Common myeloid progenitor, CD34-positive (primary cell): Measurements from ENCODE around the gene STAM2.

Experiments used
- CTCF ChIA-PET: fragments of 350-600 bp; sonication (Branson Sonifier 250); formaldehyde crosslinking; loops from one replicate; lab custom pipeline; 2021; ENCODE audit warnings: antibody characterized with exemption; lab: Charles Lee
- POLR2A ChIA-PET: fragments of 350-600 bp; sonication (Branson Sonifier 250); formaldehyde crosslinking; loops from one replicate; lab custom pipeline; 2021; ENCODE audit warnings: antibody characterized with exemption; lab: Charles Lee
- DNase-seq, 3 donors: peaks; one replicate each; pipeline versions ENCODE4 v3.0.0 to v3.0.0-alpha.2; 2013
- H3K27ac ChIP-seq, 2 experiments: 1 replicate in 1 of 2; 2 replicates in 1 of 2; pipeline ENCODE4 v1.7.0; 2013; ENCODE audit warnings: inconsistent platforms in 2 of 2, low read length in 2 of 2, mild to moderate bottlenecking in 2 of 2, low read depth in 1 of 2, moderate library complexity in 1 of 2; ENCODE audit not compliant: severe bottlenecking in 2 of 2, insufficient read depth in 1 of 2, poor library complexity in 1 of 2
- H3K27me3 ChIP-seq, 5 experiments: replicated peaks in 2 of 5; 1 replicate in 3 of 5; 2 replicates in 2 of 5; pipeline versions ENCODE4 v1.6.1 to v1.7.0; 2013; ENCODE audit warnings: low read length in 4 of 5, mild to moderate bottlenecking in 2 of 5, moderate library complexity in 2 of 5, inconsistent platforms in 1 of 5; ENCODE audit not compliant: insufficient read depth in 5 of 5, control insufficient read depth in 4 of 5
- H3K36me3 ChIP-seq, 4 experiments: 1 replicate in 2 of 4; 2 replicates in 2 of 4; pipeline versions ENCODE4 v1.6.1 to v1.7.0; 2013; ENCODE audit warnings: low read length in 3 of 4, control low read depth in 1 of 4, mild to moderate bottlenecking in 1 of 4; ENCODE audit not compliant: control insufficient read depth in 4 of 4, insufficient read depth in 4 of 4
- H3K4me1 ChIP-seq, 4 experiments: 1 replicate in 3 of 4; 2 replicates in 1 of 4; pipeline versions ENCODE4 v1.6.1 to v1.7.1; 2013; ENCODE audit warnings: low read length in 3 of 4, mild to moderate bottlenecking in 3 of 4, control low read depth in 1 of 4, inconsistent platforms in 1 of 4, moderate library complexity in 1 of 4; ENCODE audit not compliant: control insufficient read depth in 4 of 4, insufficient read depth in 4 of 4; ENCODE audit errors: control extremely low read depth in 1 of 4
- H3K4me3 ChIP-seq, 7 experiments: 1 replicate in 4 of 7; 2 replicates in 3 of 7; pipeline versions ENCODE4 v1.5.1 to v1.7.0; 2013; ENCODE audit warnings: mild to moderate bottlenecking in 7 of 7, low read length in 6 of 7, moderate library complexity in 6 of 7, inconsistent platforms in 2 of 7, low read depth in 2 of 7, control low read depth in 1 of 7; ENCODE audit not compliant: insufficient read depth in 4 of 7, control insufficient read depth in 1 of 7; ENCODE audit errors: extremely low read depth in 1 of 7
- H3K9me3 ChIP-seq, 5 experiments: 1 replicate in 4 of 5; 2 replicates in 1 of 5; pipeline versions ENCODE4 v1.6.1 to v1.7.1; 2013; ENCODE audit warnings: low read length in 4 of 5, mild to moderate bottlenecking in 2 of 5, inconsistent platforms in 1 of 5, low read depth in 1 of 5, moderate library complexity in 1 of 5; ENCODE audit not compliant: control insufficient read depth in 4 of 5, insufficient read depth in 2 of 5; ENCODE audit errors: control extremely low read depth in 1 of 5
- WGBS: methylation state at CpG from one replicate; pipeline ENCODE4 v1.1.5; 2013; ENCODE audit not compliant: insufficient coverage; 5-methylcytosine and 5-hydroxymethylcytosine counted together

The STAM2 gene

DNA sequence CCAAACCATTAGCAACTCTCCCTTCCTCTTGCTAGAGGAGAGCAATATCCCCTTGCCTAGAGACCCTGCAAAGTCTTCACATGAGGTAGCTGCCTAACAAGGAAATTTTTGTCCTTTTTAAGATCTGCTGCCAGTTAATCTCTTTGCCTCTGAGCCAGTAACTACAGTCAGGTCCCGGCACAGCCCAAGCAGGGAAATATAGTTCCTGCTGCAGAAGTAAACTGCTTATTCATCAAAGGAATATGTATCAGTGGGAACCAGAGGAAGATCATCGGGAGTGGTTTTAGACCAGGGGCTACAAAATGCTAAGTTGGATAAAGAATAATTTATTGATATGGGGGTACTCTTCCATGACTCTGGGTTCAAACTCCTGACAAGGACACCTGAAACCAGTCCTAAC lies 107.3 kb downstream of the STAM2 start:
- Histone ChIP-seq H3K27me3 (no peaks in the 10 kb centered on the region), H3K9me3 (no peaks in the 10 kb centered on the region), H3K4me3 (no peak overlapping the region), H3K27ac (no peak overlapping the region), H3K4me1 (peaks cover 2 to 17% (median 7%) of the 10 kb centered on the region in 4 experiments), H3K36me3 (no peaks in the 10 kb centered on the region)
- DNase-seq: no peak
- ChIA-PET CTCF (interaction anchor here (1.3 kb wide), 1 partner anchor 13 kb away, joined by 4 read pairs; no protein-coding TSS in a partner anchor), POLR2A (no interaction called here)
- WGBS: 43% methylated on average over 1 of the region's 2 CpGs

DNA sequence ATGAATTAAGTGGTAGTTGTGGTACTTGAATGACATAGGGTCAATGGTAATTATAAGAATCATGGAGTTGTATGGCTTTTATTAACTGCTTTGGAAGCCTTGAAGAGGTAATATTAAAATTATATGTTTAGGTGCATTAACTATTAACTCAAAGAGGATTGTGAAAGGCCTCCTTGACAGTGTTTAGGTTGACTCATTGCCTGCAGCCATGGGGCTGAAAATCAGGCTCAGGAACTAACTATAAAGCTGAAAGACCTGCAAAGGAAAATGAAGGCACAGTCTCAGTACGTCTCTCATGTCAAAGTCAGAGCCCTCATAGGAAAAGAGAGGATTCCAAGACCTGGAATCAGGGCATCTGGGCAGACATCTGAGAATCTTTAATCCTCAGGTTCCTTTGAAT lies 107.7 kb downstream of the STAM2 start:
- ChIA-PET POLR2A (no interaction called here), CTCF (interaction anchor here (1.3 kb wide), 1 partner anchor 13 kb away, joined by 4 read pairs; no protein-coding TSS in a partner anchor)
- no peaks in the 10 kb centered on the region for H3K27me3 ChIP-seq
- no peak overlapping the region for H3K4me3 ChIP-seq
- WGBS: 100% methylated on average over 1 of the region's 1 CpG
- DNase-seq: no peak
- H3K4me1 ChIP-seq: peaks cover 2 to 19% (median 7%) of the 10 kb centered on the region in 4 experiments
- H3K27ac ChIP-seq: no peak overlapping the region
- no peaks in the 10 kb centered on the region for H3K36me3 ChIP-seq
- no peaks in the 10 kb centered on the region for H3K9me3 ChIP-seq
